H9 (cell line): ENCODE measurements around the gene FAF1. TPM values are rescaled to one million over a fixed set of nuclear protein-coding genes. Genes with fewer than 3 reads are reported as not detected.

Experiments used
- DNase-seq: peaks from one replicate; pipeline ENCODE4 v3.0.0-alpha.2; 2017
- H2AFZ ChIP-seq: one replicate; pipeline ENCODE4 v1.6.1; 2013; ENCODE audit warnings: mild to moderate bottlenecking, low read length, control low read depth, moderate library complexity
- H2AK5ac ChIP-seq: 2 replicates; pipeline ENCODE4 v1.6.1; 2013; ENCODE audit warnings: low read length, control low read depth, mixed read lengths; ENCODE audit not compliant: insufficient read length
- H2BK120ac ChIP-seq: one replicate; pipeline ENCODE4 v1.6.1; 2013; ENCODE audit warnings: low read depth, mild to moderate bottlenecking, low read length, control low read depth, inconsistent platforms; ENCODE audit not compliant: poor library complexity, severe bottlenecking
- H2BK12ac ChIP-seq: 2 replicates; pipeline ENCODE4 v1.6.1; 2013; ENCODE audit warnings: low read length, control low read depth, mixed read lengths, low read depth; ENCODE audit not compliant: insufficient read length
- H2BK15ac ChIP-seq: 2 replicates; pipeline ENCODE4 v1.6.1; 2013; ENCODE audit warnings: low read depth, low read length, control low read depth
- H2BK20ac ChIP-seq: one replicate; pipeline ENCODE4 v1.6.1; 2013; ENCODE audit warnings: low read depth, mild to moderate bottlenecking, low read length, control low read depth, inconsistent platforms; ENCODE audit not compliant: poor library complexity, severe bottlenecking
- H2BK5ac ChIP-seq: 2 replicates; pipeline ENCODE4 v1.6.1; 2013; ENCODE audit warnings: low read length, control low read depth, mixed read lengths; ENCODE audit not compliant: insufficient read length
- H3K14ac ChIP-seq: 2 replicates; pipeline ENCODE4 v1.6.1; 2013; ENCODE audit warnings: low read length, control low read depth; ENCODE audit not compliant: insufficient read depth
- H3K18ac ChIP-seq: 2 replicates; pipeline ENCODE4 v1.6.1; 2013; ENCODE audit warnings: low read depth, mild to moderate bottlenecking, mixed read lengths, low read length, control low read depth; ENCODE audit not compliant: insufficient read length
- H3K23ac ChIP-seq: 2 replicates; pipeline ENCODE4 v1.6.1; 2013; ENCODE audit warnings: low read length, control low read depth, mixed read lengths, low read depth; ENCODE audit not compliant: insufficient read length
- H3K23me2 ChIP-seq: 2 replicates; pipeline ENCODE4 v1.6.1; 2013; ENCODE audit warnings: low read depth, mild to moderate bottlenecking, mixed read lengths, low read length, control low read depth; ENCODE audit not compliant: insufficient read length, poor library complexity, severe bottlenecking
- H3K27ac ChIP-seq: 2 replicates; pipeline ENCODE4 v1.5.1; 2013; ENCODE audit warnings: low read length, control low read depth, mixed read lengths, low read depth; ENCODE audit not compliant: insufficient read length
- H3K27me3 ChIP-seq: 2 replicates; pipeline ENCODE4 v1.6.1; 2013; ENCODE audit warnings: low read length, control low read depth, inconsistent platforms; ENCODE audit not compliant: insufficient read depth
- H3K4ac ChIP-seq: 2 replicates; pipeline ENCODE4 v1.6.1; 2013; ENCODE audit warnings: low read depth, mild to moderate bottlenecking, control low read depth, inconsistent platforms, low read length, moderate library complexity
- H3K4me1 ChIP-seq: 2 replicates; pipeline ENCODE4 v1.6.1; 2013; ENCODE audit warnings: low read length, control low read depth, inconsistent platforms; ENCODE audit not compliant: insufficient read depth
- H3K4me2 ChIP-seq: 2 replicates; pipeline ENCODE4 v1.6.1; 2013; ENCODE audit warnings: low read length, control low read depth, mixed read lengths; ENCODE audit not compliant: insufficient read length, insufficient read depth
- H3K56ac ChIP-seq: 2 replicates; pipeline ENCODE4 v1.6.1; 2013; ENCODE audit warnings: low read depth, mild to moderate bottlenecking, mixed read lengths, low read length, control low read depth; ENCODE audit not compliant: insufficient read length
- H3K79me1 ChIP-seq: 2 replicates; pipeline ENCODE4 v1.6.1; 2013; ENCODE audit warnings: low read depth, mild to moderate bottlenecking, moderate library complexity, low read length, control low read depth, inconsistent platforms; ENCODE audit not compliant: insufficient read depth, poor library complexity, severe bottlenecking
- H3K79me2 ChIP-seq: 2 replicates; pipeline ENCODE4 v1.6.1; 2013; ENCODE audit warnings: low read length, control low read depth, inconsistent platforms; ENCODE audit not compliant: insufficient read depth
- H3K9ac ChIP-seq: 2 replicates; pipeline ENCODE4 v1.6.1; 2013; ENCODE audit warnings: low read length, control low read depth, mixed read lengths; ENCODE audit not compliant: insufficient read length; ENCODE audit errors: extremely low read depth
- H3K9me3 ChIP-seq: one replicate; pipeline ENCODE4 v1.6.1; 2013; ENCODE audit warnings: low read depth, low read length, inconsistent platforms; ENCODE audit not compliant: control insufficient read depth
- H3T11ph ChIP-seq: one replicate; pipeline ENCODE4 v1.6.1; 2013; ENCODE audit warnings: mild to moderate bottlenecking, low read length, control low read depth, inconsistent platforms
- H4K20me1 ChIP-seq: one replicate; pipeline ENCODE4 v1.6.1; 2013; ENCODE audit not compliant: control insufficient read depth, insufficient read length, insufficient read depth
- H4K5ac ChIP-seq: 2 replicates; pipeline ENCODE4 v1.6.1; 2013; ENCODE audit warnings: low read depth, mild to moderate bottlenecking, mixed read lengths, low read length, control low read depth; ENCODE audit not compliant: insufficient read length
- H4K8ac ChIP-seq: replicated peaks from 2 replicates; pipeline ENCODE4 v1.6.1; 2013; ENCODE audit warnings: low read length, control low read depth, mixed read lengths, low read depth; ENCODE audit not compliant: insufficient read length
- H4K91ac ChIP-seq: 2 replicates; pipeline ENCODE4 v1.6.1; 2013; ENCODE audit warnings: low read depth, mild to moderate bottlenecking, moderate library complexity, mixed read lengths, low read length, control low read depth; ENCODE audit not compliant: insufficient read length
- H3K27ac Mint-ChIP-seq, 3 experiments: 2 replicates in 2 of 3; 3 replicates in 1 of 3; pipeline ENCODE4 v1.8.0; 2020 to 2021; ENCODE audit warnings: mixed read lengths in 3 of 3, mild to moderate bottlenecking in 1 of 3, moderate library complexity in 1 of 3
- H3K27me3 Mint-ChIP-seq: 2 replicates; pipeline ENCODE4 v1.8.0; 2021; ENCODE audit warnings: low read depth, mild to moderate bottlenecking, moderate library complexity, mixed read lengths
- H3K36me3 Mint-ChIP-seq, 3 experiments: 2 replicates in 2 of 3; 3 replicates in 1 of 3; pipeline ENCODE4 v1.8.0; 2020 to 2021; ENCODE audit warnings: low read depth in 3 of 3, mixed read lengths in 3 of 3; ENCODE audit not compliant: insufficient read depth in 1 of 3
- H3K4me1 Mint-ChIP-seq, 2 experiments: 2 replicates each; pipeline ENCODE4 v1.8.0; 2020; ENCODE audit warnings: mixed read lengths in 2 of 2
- H3K4me3 Mint-ChIP-seq, 2 experiments: 2 replicates in 1 of 2; 3 replicates in 1 of 2; pipeline ENCODE4 v1.8.0; 2020 to 2021; ENCODE audit warnings: mild to moderate bottlenecking in 2 of 2, mixed read lengths in 2 of 2, moderate library complexity in 1 of 2
- H3K9me3 Mint-ChIP-seq, 2 experiments: 2 replicates in 1 of 2; 3 replicates in 1 of 2; pipeline ENCODE4 v1.8.0; 2020; ENCODE audit warnings: mild to moderate bottlenecking in 2 of 2, mixed read lengths in 2 of 2, moderate library complexity in 1 of 2
- WGBS: extraction: QIAGEN DNeasy Blood & Tissue Kit; methylation state at CpG from one replicate; pipeline ENCODE4 v1.1.7; 2013; ENCODE audit warnings: missing lambda C conversion rate, low lambda C conversion rate, mixed read lengths; ENCODE audit not compliant: insufficient read length; ENCODE audit errors: extremely low coverage; 5-methylcytosine and 5-hydroxymethylcytosine counted together
- total RNA-seq: library from RNA; stranded (reverse); gene quantifications from 2 replicates; pipeline ENCODE4 v1.2.1, GENCODE V29; 2021
- TF ChIP-seq, protein P1 (sequence below): fragments of 200-600 bp; sonication (generic); conservative IDR thresholded peaks from 3 replicates; pipeline ENCODE4 v1.8.0; 2021; ENCODE audit warnings: antibody characterized with exemption, mild to moderate bottlenecking

FAF1 gene
- total RNA-seq, 1 experiment from 2014 or later: 60.8 TPM

DNA sequence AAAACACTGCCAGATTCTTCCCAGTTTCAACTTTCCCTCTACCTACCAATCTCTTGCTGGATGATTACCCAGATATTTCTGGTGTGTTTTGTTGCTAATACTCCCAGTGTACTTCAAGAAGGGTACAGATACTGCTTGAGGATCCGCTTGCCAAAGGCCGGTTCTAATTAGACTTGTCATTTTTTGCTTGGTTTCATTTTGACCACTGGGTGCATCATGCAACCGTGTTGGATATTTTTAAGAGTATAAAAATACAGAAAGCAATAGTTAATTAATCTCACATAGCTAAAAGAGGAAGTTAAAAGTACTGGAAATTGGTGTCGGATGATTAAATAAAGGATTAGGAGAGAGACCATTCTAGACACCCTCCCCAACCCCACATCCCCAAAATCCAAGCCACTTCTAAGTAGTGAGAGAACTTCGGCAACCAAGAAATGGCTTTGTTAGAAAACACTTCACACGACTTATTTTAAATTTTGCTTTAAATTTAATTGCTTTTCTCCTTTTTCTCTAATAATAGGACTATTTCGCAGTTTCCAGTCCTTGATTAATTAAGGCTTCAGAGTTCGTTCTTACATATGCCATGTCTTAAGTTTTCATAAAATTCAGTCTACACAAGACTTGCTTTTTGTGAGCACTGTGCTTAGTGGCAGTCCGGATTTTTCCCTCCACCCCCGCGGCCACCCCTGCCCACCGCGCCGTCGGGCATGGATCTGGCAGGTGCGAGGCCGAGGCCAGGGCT is 7.5 kb upstream of the FAF1 start:
- TF ChIP-seq, protein P1, sequence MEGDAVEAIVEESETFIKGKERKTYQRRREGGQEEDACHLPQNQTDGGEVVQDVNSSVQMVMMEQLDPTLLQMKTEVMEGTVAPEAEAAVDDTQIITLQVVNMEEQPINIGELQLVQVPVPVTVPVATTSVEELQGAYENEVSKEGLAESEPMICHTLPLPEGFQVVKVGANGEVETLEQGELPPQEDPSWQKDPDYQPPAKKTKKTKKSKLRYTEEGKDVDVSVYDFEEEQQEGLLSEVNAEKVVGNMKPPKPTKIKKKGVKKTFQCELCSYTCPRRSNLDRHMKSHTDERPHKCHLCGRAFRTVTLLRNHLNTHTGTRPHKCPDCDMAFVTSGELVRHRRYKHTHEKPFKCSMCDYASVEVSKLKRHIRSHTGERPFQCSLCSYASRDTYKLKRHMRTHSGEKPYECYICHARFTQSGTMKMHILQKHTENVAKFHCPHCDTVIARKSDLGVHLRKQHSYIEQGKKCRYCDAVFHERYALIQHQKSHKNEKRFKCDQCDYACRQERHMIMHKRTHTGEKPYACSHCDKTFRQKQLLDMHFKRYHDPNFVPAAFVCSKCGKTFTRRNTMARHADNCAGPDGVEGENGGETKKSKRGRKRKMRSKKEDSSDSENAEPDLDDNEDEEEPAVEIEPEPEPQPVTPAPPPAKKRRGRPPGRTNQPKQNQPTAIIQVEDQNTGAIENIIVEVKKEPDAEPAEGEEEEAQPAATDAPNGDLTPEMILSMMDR: no peak; the same call in 2 of the 3 replicates
- no peaks in the 10 kb centered on the region for H4K20me1 ChIP-seq
- H2AK5ac ChIP-seq: no peak overlapping the region
- no peak overlapping the region for H3K27ac Mint-ChIP-seq
- H3K27me3 Mint-ChIP-seq: peaks cover 85% of the 10 kb centered on the region
- no peak overlapping the region for H2BK120ac ChIP-seq
- no peak overlapping the region for H2BK5ac ChIP-seq
- no peak overlapping the region for H3K23ac ChIP-seq
- H3K4ac ChIP-seq: no peak overlapping the region
- no peak overlapping the region for H2BK15ac ChIP-seq
- WGBS: no CpG with 5 or more reads among the region's 17 CpGs
- H3K9ac ChIP-seq: no peak overlapping the region
- no peaks in the 10 kb centered on the region; a peak in 2 of 5 replicates for H3K9me3 Mint-ChIP-seq
- H4K5ac ChIP-seq: no peak overlapping the region
- no peak overlapping the region for H3K56ac ChIP-seq
- H4K8ac ChIP-seq: no peak overlapping the region
- no peak overlapping the region for H4K91ac ChIP-seq
- peaks cover 38% of the 10 kb centered on the region for H3K27me3 ChIP-seq
- H2AFZ ChIP-seq: no peak overlapping the region
- no peaks in the 10 kb centered on the region for H3K36me3 Mint-ChIP-seq
- no peaks in the 10 kb centered on the region for H3K79me2 ChIP-seq
- H3K27ac ChIP-seq: no peak overlapping the region
- no peak overlapping the region for H3K14ac ChIP-seq
- no peaks in the 10 kb centered on the region for H3K9me3 ChIP-seq
- H2BK20ac ChIP-seq: no peak overlapping the region
- H3K4me1 ChIP-seq: no peaks in the 10 kb centered on the region
- H3K18ac ChIP-seq: no peak overlapping the region
- H3K4me1 Mint-ChIP-seq: peaks cover 10 to 24% of the 10 kb centered on the region in 2 experiments
- peak overlapping the region; percentile 59 to 75; a peak in 4 of 5 replicates for H3K4me3 Mint-ChIP-seq
- no peak overlapping the region for H3T11ph ChIP-seq
- peaks cover 17% of the 10 kb centered on the region for H3K23me2 ChIP-seq
- peak overlapping the region; percentile 79 for H3K4me2 ChIP-seq
- DNase-seq: no peak
- no peaks in the 10 kb centered on the region for H3K79me1 ChIP-seq
- H2BK12ac ChIP-seq: no peak overlapping the region
